Activated T-helper 17 cell treated with anti-CD3 and anti-CD28 coated beads, Interleukin-2, amount 50 U/mL, for 72 hours (primary cell): ENCODE results near the gene BAHCC1. TPM values are rescaled to one million over a fixed set of nuclear protein-coding genes. Genes with fewer than 3 reads are reported as not detected.

Experiments
- ATAC-seq: fragments of 150-1000 bp; cut with Tn5 transposase; replicated peaks from 2 replicates; pipeline ENCODE4 v1.10.0; 2021; ENCODE audit warnings: mild to moderate bottlenecking, moderate library complexity
- H3K27ac Mint-ChIP-seq: one replicate; pipeline ENCODE4 v1.8.0; 2022; ENCODE audit warnings: mixed read lengths
- H3K27me3 Mint-ChIP-seq: one replicate; pipeline ENCODE4 v1.8.0; 2022; ENCODE audit warnings: mixed read lengths
- H3K36me3 Mint-ChIP-seq: one replicate; pipeline ENCODE4 v1.8.0; 2022; ENCODE audit warnings: low read depth, mild to moderate bottlenecking, mixed read lengths
- H3K4me1 Mint-ChIP-seq: one replicate; pipeline ENCODE4 v1.8.0; 2022; ENCODE audit warnings: mixed read lengths
- H3K4me3 Mint-ChIP-seq: one replicate; pipeline ENCODE4 v1.8.0; 2022; ENCODE audit warnings: mild to moderate bottlenecking, mixed read lengths
- H3K9me3 Mint-ChIP-seq: one replicate; pipeline ENCODE4 v1.8.0; 2022; ENCODE audit warnings: mixed read lengths
- total RNA-seq, 2 donors: library from RNA; stranded (reverse); gene quantifications; one replicate each; pipeline ENCODE4 v1.2.3, GENCODE V29; 2022

BAHCC1 gene
- total RNA-seq, 2 donors from 2014 or later = 0.26 TPM; not detected in 1

GRCh38 chr17:81404558-81405165 lies 9.4 kb downstream of the BAHCC1 start:
- H3K4me1 Mint-ChIP-seq = no peaks in the 10 kb centered on the region
- ATAC-seq = no peak
- H3K36me3 Mint-ChIP-seq = no peaks in the 10 kb centered on the region
- no peak overlapping the region for H3K27ac Mint-ChIP-seq
- H3K9me3 Mint-ChIP-seq = no peaks in the 10 kb centered on the region
- H3K4me3 Mint-ChIP-seq = no peak overlapping the region
- peaks cover 57% of the 10 kb centered on the region for H3K27me3 Mint-ChIP-seq

GRCh38 chr17:81405411-81405872 lies 10.2 kb downstream of the BAHCC1 start:
- no peak for ATAC-seq
- H3K36me3 Mint-ChIP-seq = no peaks in the 10 kb centered on the region
- no peak overlapping the region for H3K4me3 Mint-ChIP-seq
- H3K9me3 Mint-ChIP-seq = no peaks in the 10 kb centered on the region
- peaks cover 52% of the 10 kb centered on the region for H3K27me3 Mint-ChIP-seq
- no peak overlapping the region for H3K27ac Mint-ChIP-seq
- H3K4me1 Mint-ChIP-seq = no peaks in the 10 kb centered on the region

GRCh38 chr17:81406117-81406953 lies 11.1 kb downstream of the BAHCC1 start:
- Mint-ChIP-seq H3K4me3 (no peak overlapping the region), H3K9me3 (no peaks in the 10 kb centered on the region), H3K27ac (no peak overlapping the region), H3K27me3 (peaks cover 44% of the 10 kb centered on the region), H3K36me3 (no peaks in the 10 kb centered on the region), H3K4me1 (no peaks in the 10 kb centered on the region)
- ATAC-seq = no peak

GRCh38 chr17:81408049-81408448 lies 12.8 kb downstream of the BAHCC1 start:
- ATAC-seq = no peak
- Mint-ChIP-seq H3K27me3 (peaks cover 31% of the 10 kb centered on the region), H3K36me3 (no peaks in the 10 kb centered on the region), H3K9me3 (no peaks in the 10 kb centered on the region), H3K27ac (no peak overlapping the region), H3K4me3 (no peak overlapping the region), H3K4me1 (peaks cover 5% of the 10 kb centered on the region)

- Mint-ChIP-seq H3K4me1 (peaks cover 5% of the 10 kb centered on the region), H3K27me3 (peaks cover 23% of the 10 kb centered on the region), H3K9me3 (no peaks in the 10 kb centered on the region), H3K4me3 (no peak overlapping the region), H3K27ac (no peak overlapping the region), H3K36me3 (no peaks in the 10 kb centered on the region)
- no peak for ATAC-seq
Observed at GRCh38 chr17:81409190-81409935, 14.1 kb downstream of the BAHCC1 start.

GRCh38 chr17:81410852-81411251 lies 15.6 kb downstream of the BAHCC1 start:
- Mint-ChIP-seq H3K36me3 (no peaks in the 10 kb centered on the region), H3K4me3 (no peak overlapping the region), H3K4me1 (peaks cover 5% of the 10 kb centered on the region), H3K27me3 (peaks cover 16% of the 10 kb centered on the region), H3K27ac (no peak overlapping the region), H3K9me3 (no peaks in the 10 kb centered on the region)
- no peak for ATAC-seq

- Mint-ChIP-seq H3K36me3 (no peaks in the 10 kb centered on the region), H3K9me3 (no peaks in the 10 kb centered on the region), H3K27ac (no peak overlapping the region), H3K27me3 (peaks cover 14% of the 10 kb centered on the region), H3K4me1 (peaks cover 5% of the 10 kb centered on the region), H3K4me3 (no peak overlapping the region)
- ATAC-seq = no peak
Observed at GRCh38 chr17:81411305-81411704, 16.0 kb downstream of the BAHCC1 start.

- peak overlapping the region; percentile 53 for H3K4me3 Mint-ChIP-seq
- peaks cover 14% of the 10 kb centered on the region for H3K27me3 Mint-ChIP-seq
- H3K36me3 Mint-ChIP-seq = no peaks in the 10 kb centered on the region
- peaks cover 5% of the 10 kb centered on the region for H3K4me1 Mint-ChIP-seq
- no peak overlapping the region for H3K27ac Mint-ChIP-seq
- no peaks in the 10 kb centered on the region for H3K9me3 Mint-ChIP-seq
- ATAC-seq = peak; percentile 95
Observed at GRCh38 chr17:81412490-81413093, 17.3 kb downstream of the BAHCC1 start.

- Mint-ChIP-seq H3K36me3 (no peaks in the 10 kb centered on the region), H3K4me1 (peaks cover 5% of the 10 kb centered on the region), H3K4me3 (no peak overlapping the region), H3K27ac (no peak overlapping the region), H3K9me3 (no peaks in the 10 kb centered on the region), H3K27me3 (peaks cover 7% of the 10 kb centered on the region)
- ATAC-seq = no peak
Observed at GRCh38 chr17:81413497-81414135, 18.4 kb downstream of the BAHCC1 start.

- H3K4me1 Mint-ChIP-seq = peaks cover 5% of the 10 kb centered on the region
- H3K4me3 Mint-ChIP-seq = no peak overlapping the region
- no peaks in the 10 kb centered on the region for H3K36me3 Mint-ChIP-seq
- ATAC-seq = no peak
- no peak overlapping the region for H3K27ac Mint-ChIP-seq
- H3K9me3 Mint-ChIP-seq = no peaks in the 10 kb centered on the region
- no peaks in the 10 kb centered on the region for H3K27me3 Mint-ChIP-seq
Observed at GRCh38 chr17:81414756-81415516, 19.7 kb downstream of the BAHCC1 start.

GRCh38 chr17:81415681-81416080 lies 20.4 kb downstream of the BAHCC1 start:
- Mint-ChIP-seq H3K4me3 (no peak overlapping the region), H3K9me3 (no peaks in the 10 kb centered on the region), H3K27me3 (no peaks in the 10 kb centered on the region), H3K27ac (no peak overlapping the region), H3K36me3 (no peaks in the 10 kb centered on the region), H3K4me1 (peaks cover 5% of the 10 kb centered on the region)
- ATAC-seq = no peak

- H3K27ac Mint-ChIP-seq = no peak overlapping the region
- no peak overlapping the region for H3K4me3 Mint-ChIP-seq
- H3K9me3 Mint-ChIP-seq = no peaks in the 10 kb centered on the region
- H3K27me3 Mint-ChIP-seq = no peaks in the 10 kb centered on the region
- no peak for ATAC-seq
- peaks cover 5% of the 10 kb centered on the region for H3K4me1 Mint-ChIP-seq
- H3K36me3 Mint-ChIP-seq = no peaks in the 10 kb centered on the region
Observed at GRCh38 chr17:81416612-81417011, 21.4 kb downstream of the BAHCC1 start.

- H3K4me1 Mint-ChIP-seq = peaks cover 5% of the 10 kb centered on the region
- no peak for ATAC-seq
- no peaks in the 10 kb centered on the region for H3K27me3 Mint-ChIP-seq
- H3K36me3 Mint-ChIP-seq = no peaks in the 10 kb centered on the region
- H3K9me3 Mint-ChIP-seq = no peaks in the 10 kb centered on the region
- H3K4me3 Mint-ChIP-seq = no peak overlapping the region
- no peak overlapping the region for H3K27ac Mint-ChIP-seq
Observed at GRCh38 chr17:81417049-81417878, 22.0 kb downstream of the BAHCC1 start.
